Measurements from ENCODE around the gene APLF.
"Not testable (repeated sequence)": the region's sequence is repeated elsewhere in the genome, so short reads cannot be mapped to it uniquely, and the experiment has no call there.

The APLF gene

GRCh38 chr2:68429311-68429826 lies 38.0 kb upstream of the APLF start:
- no peak overlapping the region for H3K9ac ChIP-seq (ENCODE audit: low read depth, low read length)
- H3K27me3 ChIP-seq (ENCODE audit: control insufficient read depth, insufficient read depth, low read length), result peaks cover 31% of the 10 kb centered on the region
- H3K36me3 ChIP-seq (ENCODE audit: insufficient read depth, low read length), result no peaks in the 10 kb centered on the region
- no peak overlapping the region for H3K4me2 ChIP-seq (ENCODE audit: low read length)
- no peaks in the 10 kb centered on the region for H3K9me3 ChIP-seq (replicated peaks; ENCODE audit: low read length)
- no peak overlapping the region for H3K4me3 ChIP-seq (ENCODE audit: low read length)
- no peaks in the 10 kb centered on the region for H3K4me1 ChIP-seq (ENCODE audit: control insufficient read depth, insufficient read depth, low read length)

- H3K4me3 ChIP-seq (ENCODE audit: low read length), result no peak overlapping the region
- no peaks in the 10 kb centered on the region for H3K9me3 ChIP-seq (replicated peaks; ENCODE audit: low read length)
- H3K4me1 ChIP-seq (ENCODE audit: control insufficient read depth, insufficient read depth, low read length), result peaks cover 13% of the 10 kb centered on the region
- H3K9ac ChIP-seq (ENCODE audit: low read depth, low read length), result no peak overlapping the region
- peaks cover 19% of the 10 kb centered on the region for H3K27me3 ChIP-seq (ENCODE audit: control insufficient read depth, insufficient read depth, low read length)
- no peaks in the 10 kb centered on the region for H3K36me3 ChIP-seq (ENCODE audit: insufficient read depth, low read length)
- H3K4me2 ChIP-seq (ENCODE audit: low read length), result no peak overlapping the region
These were observed 35.9 kb upstream of the APLF start for GRCh38 chr2:68431316-68431972.

GRCh38 chr2:68432696-68433658 lies 34.4 kb upstream of the APLF start:
- H3K36me3 ChIP-seq (ENCODE audit: insufficient read depth, low read length), result no peaks in the 10 kb centered on the region
- H3K27me3 ChIP-seq (ENCODE audit: control insufficient read depth, insufficient read depth, low read length), result peaks cover 16% of the 10 kb centered on the region
- peaks cover 18% of the 10 kb centered on the region for H3K4me1 ChIP-seq (ENCODE audit: control insufficient read depth, insufficient read depth, low read length)
- no peak overlapping the region for H3K4me2 ChIP-seq (ENCODE audit: low read length)
- no peaks in the 10 kb centered on the region for H3K9me3 ChIP-seq (replicated peaks; ENCODE audit: low read length)
- no peak overlapping the region for H3K4me3 ChIP-seq (ENCODE audit: low read length)
- no peak overlapping the region for H3K9ac ChIP-seq (ENCODE audit: low read depth, low read length)

- H3K4me1 ChIP-seq (ENCODE audit: control insufficient read depth, insufficient read depth, low read length), result peaks cover 18% of the 10 kb centered on the region
- H3K9me3 ChIP-seq (replicated peaks; ENCODE audit: low read length), result no peaks in the 10 kb centered on the region
- H3K36me3 ChIP-seq (ENCODE audit: insufficient read depth, low read length), result no peaks in the 10 kb centered on the region
- no peak overlapping the region for H3K4me3 ChIP-seq (ENCODE audit: low read length)
- H3K9ac ChIP-seq (ENCODE audit: low read depth, low read length), result no peak overlapping the region
- peaks cover 6% of the 10 kb centered on the region for H3K27me3 ChIP-seq (ENCODE audit: control insufficient read depth, insufficient read depth, low read length)
- H3K4me2 ChIP-seq (ENCODE audit: low read length), result no peak overlapping the region
These were observed 32.4 kb upstream of the APLF start for GRCh38 chr2:68434981-68435380.

- Histone ChIP-seq H3K9ac (ENCODE audit: low read depth, low read length) (peak overlapping the region; percentile 40), H3K27me3 (ENCODE audit: control insufficient read depth, insufficient read depth, low read length) (peaks cover 2% of the 10 kb centered on the region), H3K4me1 (ENCODE audit: control insufficient read depth, insufficient read depth, low read length) (peaks cover 18% of the 10 kb centered on the region), H3K9me3 (replicated peaks; ENCODE audit: low read length) (no peaks in the 10 kb centered on the region), H3K36me3 (ENCODE audit: insufficient read depth, low read length) (no peaks in the 10 kb centered on the region), H3K4me3 (ENCODE audit: low read length) (no peak overlapping the region), H3K4me2 (ENCODE audit: low read length) (peak overlapping the region; percentile 18)
These were observed 31.8 kb upstream of the APLF start for GRCh38 chr2:68435615-68436014.

GRCh38 chr2:68436270-68436669 lies 31.1 kb upstream of the APLF start:
- H3K9ac ChIP-seq (ENCODE audit: low read depth, low read length), result peak overlapping the region; percentile 40
- peaks cover 18% of the 10 kb centered on the region for H3K4me1 ChIP-seq (ENCODE audit: control insufficient read depth, insufficient read depth, low read length)
- no peaks in the 10 kb centered on the region for H3K9me3 ChIP-seq (replicated peaks; ENCODE audit: low read length)

GRCh38 chr2:68438455-68439303 lies 28.7 kb upstream of the APLF start:
- H3K9me3 ChIP-seq (replicated peaks; ENCODE audit: low read length), result no peaks in the 10 kb centered on the region
- H3K9ac ChIP-seq (ENCODE audit: low read depth, low read length), result no peak overlapping the region
- no peak overlapping the region for H3K4me3 ChIP-seq (ENCODE audit: low read length)
- H3K27me3 ChIP-seq (ENCODE audit: control insufficient read depth, insufficient read depth, low read length), result no peaks in the 10 kb centered on the region
- no peak overlapping the region for H3K4me2 ChIP-seq (ENCODE audit: low read length)
- H3K36me3 ChIP-seq (ENCODE audit: insufficient read depth, low read length), result no peaks in the 10 kb centered on the region
- peaks cover 18% of the 10 kb centered on the region for H3K4me1 ChIP-seq (ENCODE audit: control insufficient read depth, insufficient read depth, low read length)

More at GRCh38 chr2:68436270-68436669, 31.1 kb upstream of the APLF start:
- Histone ChIP-seq H3K36me3 (ENCODE audit: insufficient read depth, low read length) (no peaks in the 10 kb centered on the region), H3K4me3 (ENCODE audit: low read length) (no peak overlapping the region), H3K4me2 (ENCODE audit: low read length) (peak overlapping the region; percentile 18), H3K27me3 (ENCODE audit: control insufficient read depth, insufficient read depth, low read length) (peaks cover 2% of the 10 kb centered on the region)

- H3K9ac ChIP-seq (ENCODE audit: low read depth, low read length), result no peak overlapping the region
- no peak overlapping the region for H3K4me2 ChIP-seq (ENCODE audit: low read length)
- H3K4me3 ChIP-seq (ENCODE audit: low read length), result no peak overlapping the region
- peaks cover 5% of the 10 kb centered on the region for H3K4me1 ChIP-seq (ENCODE audit: control insufficient read depth, insufficient read depth, low read length)
- H3K27me3 ChIP-seq (ENCODE audit: control insufficient read depth, insufficient read depth, low read length), result peaks cover 5% of the 10 kb centered on the region
- no peaks in the 10 kb centered on the region for H3K36me3 ChIP-seq (ENCODE audit: insufficient read depth, low read length)
- no peaks in the 10 kb centered on the region for H3K9me3 ChIP-seq (replicated peaks; ENCODE audit: low read length)
These were observed 26.0 kb upstream of the APLF start for GRCh38 chr2:68441179-68441993.

GRCh38 chr2:68441994-68442322 lies 25.4 kb upstream of the APLF start:
- H3K4me2 ChIP-seq (ENCODE audit: low read length), result no peak overlapping the region
- no peaks in the 10 kb centered on the region for H3K36me3 ChIP-seq (ENCODE audit: insufficient read depth, low read length)
- H3K9me3 ChIP-seq (replicated peaks; ENCODE audit: low read length), result no peaks in the 10 kb centered on the region
- no peak overlapping the region for H3K4me3 ChIP-seq (ENCODE audit: low read length)
- H3K9ac ChIP-seq (ENCODE audit: low read depth, low read length), result no peak overlapping the region
- peaks cover 5% of the 10 kb centered on the region for H3K27me3 ChIP-seq (ENCODE audit: control insufficient read depth, insufficient read depth, low read length)
- H3K4me1 ChIP-seq (ENCODE audit: control insufficient read depth, insufficient read depth, low read length), result no peaks in the 10 kb centered on the region

GRCh38 chr2:68446425-68446824 lies 21.0 kb upstream of the APLF start:
- not testable (repeated sequence) for H3K9me3 ChIP-seq (replicated peaks; ENCODE audit: low read length); H3K4me3 ChIP-seq (ENCODE audit: low read length); H3K4me1 ChIP-seq (ENCODE audit: control insufficient read depth, insufficient read depth, low read length)

More at GRCh38 chr2:68446425-68446824, 21.0 kb upstream of the APLF start:
- not testable (repeated sequence) for H3K27me3 ChIP-seq (ENCODE audit: control insufficient read depth, insufficient read depth, low read length); H3K9ac ChIP-seq (ENCODE audit: low read depth, low read length); H3K4me2 ChIP-seq (ENCODE audit: low read length); H3K36me3 ChIP-seq (ENCODE audit: insufficient read depth, low read length)

All from skeletal muscle satellite cell (primary cell).